ENCODE measurements around the gene GHDC.

The GHDC gene

DNA sequence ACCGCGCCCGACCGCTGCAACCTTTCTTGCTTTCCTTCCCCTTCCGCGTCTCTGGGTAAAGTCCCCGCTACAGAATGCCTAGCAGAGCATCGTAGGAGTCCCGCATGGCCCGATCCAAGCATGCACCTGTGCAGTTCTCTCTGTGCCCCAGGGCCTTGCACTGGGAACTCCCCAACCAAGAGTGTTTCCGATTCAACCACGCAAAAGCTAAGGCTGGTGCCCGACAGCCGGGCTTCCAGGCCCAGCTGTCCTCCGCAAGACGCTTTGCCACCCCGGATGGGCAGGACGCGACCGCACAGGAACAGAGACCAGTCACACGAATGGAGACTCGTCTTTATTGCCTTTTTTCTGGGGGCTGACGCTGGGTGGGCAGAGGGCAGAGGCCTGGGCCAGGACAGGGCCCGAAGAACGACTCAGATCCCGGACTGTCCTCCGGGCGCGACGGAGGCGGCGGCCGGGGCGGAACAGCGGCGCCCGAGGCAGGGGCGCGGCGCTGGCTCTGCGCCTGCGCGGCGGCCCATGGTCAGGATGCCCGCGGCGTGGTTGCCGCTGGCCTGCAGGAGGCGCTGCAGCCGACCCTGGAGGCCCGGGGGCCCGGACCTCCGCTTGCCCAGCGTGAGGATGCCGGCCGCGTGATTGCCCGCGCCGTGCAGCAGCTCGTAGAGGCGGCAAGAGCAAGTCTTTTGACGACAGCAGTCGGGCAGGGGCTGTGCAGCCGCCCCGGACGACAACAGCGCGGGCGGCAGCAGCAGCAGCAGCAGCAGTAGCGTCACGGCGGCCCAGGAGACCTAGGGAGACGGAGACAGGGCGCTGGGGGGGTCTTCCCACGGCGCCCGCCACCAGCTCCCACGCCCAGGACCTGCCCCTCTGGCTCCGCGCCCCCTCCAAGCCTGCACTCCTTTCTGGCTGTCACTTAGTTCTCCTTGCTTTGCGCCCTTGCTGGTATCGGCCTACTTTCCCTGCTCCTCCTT is 10.3 kb downstream of the GHDC start:
- no peaks in the 10 kb centered on the region for H3K36me3 ChIP-seq (ENCODE audit: control insufficient read depth in 2 of 2, insufficient read depth in 2 of 2, low read length in 2 of 2)
- H3K27ac ChIP-seq (ENCODE audit: low read depth in 2 of 2, low read length in 2 of 2) = peak overlapping the region; percentile 73 to 84
- H3K9ac ChIP-seq (ENCODE audit: low read depth in 1 of 2, low read length in 2 of 2) = peak overlapping the region; percentile 77 to 87
- H3K4me1 ChIP-seq (ENCODE audit: control insufficient read depth in 2 of 2, insufficient read depth in 2 of 2, low read length in 2 of 2) = peaks cover 23 to 33% of the 10 kb centered on the region in 2 donors
- H3K4me3 ChIP-seq (ENCODE audit: low read length in 2 of 2) = peak overlapping the region; percentile 77 to 80
- peaks cover 7 to 19% of the 10 kb centered on the region in 2 donors for H3K27me3 ChIP-seq (ENCODE audit: control insufficient read depth in 2 of 2, insufficient read depth in 2 of 2, low read length in 2 of 2)
- H3K9me3 ChIP-seq (ENCODE audit: control insufficient read depth in 2 of 2, low read length in 2 of 2) = no peaks in the 10 kb centered on the region

DNA sequence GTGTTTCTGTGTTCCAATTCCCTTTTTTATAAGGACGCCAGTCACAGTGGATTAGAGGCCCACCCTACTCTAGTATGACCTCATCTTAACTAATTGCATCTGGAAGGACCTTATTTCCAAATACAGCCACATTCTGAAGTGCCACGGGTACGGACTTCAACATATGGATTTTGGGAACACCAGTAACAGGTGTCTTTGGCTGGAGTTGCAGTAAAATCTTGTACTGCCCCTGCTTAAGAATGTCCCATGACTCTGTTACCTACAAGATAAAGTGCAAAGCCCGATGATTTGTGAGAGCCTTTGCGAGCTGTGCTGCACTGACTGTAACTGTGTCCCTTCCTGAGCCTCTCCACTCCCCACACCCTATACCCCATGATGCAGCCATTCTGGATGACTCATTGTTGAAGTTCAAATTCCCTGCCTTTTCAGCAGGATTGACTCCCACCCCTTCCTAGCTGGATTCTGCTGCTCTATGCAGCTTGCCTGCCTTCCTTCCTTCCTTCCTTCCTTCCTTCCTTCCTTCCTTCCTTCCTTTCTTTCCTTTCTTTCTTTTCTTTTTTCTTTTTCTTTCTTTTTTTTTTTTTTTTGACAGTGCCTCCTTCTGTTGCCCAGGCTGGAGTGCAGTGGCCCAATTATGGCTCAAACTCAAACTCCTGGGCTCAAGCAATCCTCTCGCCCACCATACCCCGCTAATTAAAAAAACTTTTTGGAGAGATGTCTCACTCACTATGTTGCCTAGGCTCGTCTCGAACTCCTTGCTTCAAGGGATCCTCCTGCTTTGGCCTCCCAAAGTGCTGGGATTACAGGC is 11.2 kb downstream of the GHDC start:
- H3K27ac ChIP-seq (ENCODE audit: low read depth in 2 of 2, low read length in 2 of 2) = peak overlapping the region; percentile 73 to 84
- no peaks in the 10 kb centered on the region for H3K36me3 ChIP-seq (ENCODE audit: control insufficient read depth in 2 of 2, insufficient read depth in 2 of 2, low read length in 2 of 2)
- peak overlapping the region; percentile 77 to 87 for H3K9ac ChIP-seq (ENCODE audit: low read depth in 1 of 2, low read length in 2 of 2)
- peak overlapping the region; percentile 77 to 80 for H3K4me3 ChIP-seq (ENCODE audit: low read length in 2 of 2)
- H3K9me3 ChIP-seq (ENCODE audit: control insufficient read depth in 2 of 2, low read length in 2 of 2) = no peaks in the 10 kb centered on the region
- peaks cover 7 to 19% of the 10 kb centered on the region in 2 donors for H3K27me3 ChIP-seq (ENCODE audit: control insufficient read depth in 2 of 2, insufficient read depth in 2 of 2, low read length in 2 of 2)
- H3K4me1 ChIP-seq (ENCODE audit: control insufficient read depth in 2 of 2, insufficient read depth in 2 of 2, low read length in 2 of 2) = peaks cover 23 to 33% of the 10 kb centered on the region in 2 donors

DNA sequence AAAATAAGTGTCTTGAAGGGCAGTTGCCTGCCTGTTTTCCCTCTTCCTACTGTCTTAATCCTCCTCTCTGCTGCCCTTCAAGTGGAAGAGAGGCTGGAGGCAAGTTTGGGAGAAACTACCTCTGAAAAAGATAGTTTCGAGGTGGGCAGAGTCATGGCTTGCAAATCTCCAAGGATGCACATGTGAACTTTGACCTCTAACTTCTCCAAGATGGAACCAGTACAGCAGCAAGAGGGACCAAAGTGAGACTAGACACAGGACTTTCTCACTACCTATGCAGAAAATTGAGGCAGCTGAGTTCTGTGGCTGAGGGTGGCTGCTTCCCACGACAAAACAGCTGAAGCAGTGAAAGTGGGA is 12.5 kb downstream of the GHDC start:
- peaks cover 23 to 33% of the 10 kb centered on the region in 2 donors for H3K4me1 ChIP-seq (ENCODE audit: control insufficient read depth in 2 of 2, insufficient read depth in 2 of 2, low read length in 2 of 2)
- no peaks in the 10 kb centered on the region for H3K36me3 ChIP-seq (ENCODE audit: control insufficient read depth in 2 of 2, insufficient read depth in 2 of 2, low read length in 2 of 2)

GRCh38 chr17:42180922-42181850 is 13.1 kb downstream of the GHDC start, which contains the start of gene KCNH4:
Gene KCNH4 (minus strand): TSS chr17:42181142. CDS start chr17:42180945, 197 bp downstream.
- Histone ChIP-seq H3K9ac (ENCODE audit: low read depth in 1 of 2, low read length in 2 of 2) (no peak within 1 kb of the TSS), H3K4me1 (ENCODE audit: control insufficient read depth in 2 of 2, insufficient read depth in 2 of 2, low read length in 2 of 2) (peaks cover 23 to 33% of the 10 kb centered on the region in 2 donors), H3K4me3 (ENCODE audit: low read length in 2 of 2) (peak within 1 kb of the TSS; percentile 6 to 26), H3K36me3 (ENCODE audit: control insufficient read depth in 2 of 2, insufficient read depth in 2 of 2, low read length in 2 of 2) (no peaks in the 10 kb centered on the region), H3K27ac (ENCODE audit: low read depth in 2 of 2, low read length in 2 of 2) (no peak within 1 kb of the TSS), H3K9me3 (ENCODE audit: control insufficient read depth in 2 of 2, low read length in 2 of 2) (no peaks in the 10 kb centered on the region), H3K27me3 (ENCODE audit: control insufficient read depth in 2 of 2, insufficient read depth in 2 of 2, low read length in 2 of 2) (peaks cover 7 to 19% of the 10 kb centered on the region in 2 donors)

More for the DNA sequence above, 12.5 kb downstream of the GHDC start:
- Histone ChIP-seq H3K9me3 (ENCODE audit: control insufficient read depth in 2 of 2, low read length in 2 of 2) (no peaks in the 10 kb centered on the region), H3K9ac (ENCODE audit: low read depth in 1 of 2, low read length in 2 of 2) (no peak overlapping the region), H3K27ac (ENCODE audit: low read depth in 2 of 2, low read length in 2 of 2) (no peak overlapping the region), H3K4me3 (ENCODE audit: low read length in 2 of 2) (no peak overlapping the region), H3K27me3 (ENCODE audit: control insufficient read depth in 2 of 2, insufficient read depth in 2 of 2, low read length in 2 of 2) (peaks cover 7 to 19% of the 10 kb centered on the region in 2 donors)

DNA sequence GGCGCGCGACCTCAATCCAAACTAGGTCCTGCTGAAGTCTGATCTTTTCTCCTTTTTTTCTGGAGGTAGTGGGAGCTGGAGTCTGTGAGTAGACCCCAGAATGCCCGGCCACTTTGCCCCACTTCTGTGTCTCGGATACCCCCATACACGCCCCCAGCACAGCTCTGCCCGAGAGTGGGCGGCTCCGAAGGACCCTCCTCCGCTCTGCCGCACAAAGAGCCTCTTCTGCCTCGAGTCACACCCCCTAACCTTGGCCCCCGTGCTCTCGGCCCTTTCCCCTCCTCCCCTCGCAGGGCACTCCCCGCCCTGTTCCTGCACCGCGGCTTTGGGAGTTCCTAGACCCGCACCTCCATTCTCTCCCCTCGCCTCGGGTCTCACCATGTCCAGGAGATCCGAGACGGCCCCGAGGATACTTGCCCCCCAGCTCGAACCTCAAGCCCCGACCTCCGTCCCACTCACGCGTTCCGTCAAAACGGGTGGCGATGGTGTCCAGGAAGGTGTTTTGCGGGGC is 13.8 kb downstream of the GHDC start:
- Histone ChIP-seq H3K9ac (ENCODE audit: low read depth in 1 of 2, low read length in 2 of 2) (no peak overlapping the region), H3K36me3 (ENCODE audit: control insufficient read depth in 2 of 2, insufficient read depth in 2 of 2, low read length in 2 of 2) (no peaks in the 10 kb centered on the region), H3K27ac (ENCODE audit: low read depth in 2 of 2, low read length in 2 of 2) (no peak overlapping the region), H3K4me1 (ENCODE audit: control insufficient read depth in 2 of 2, insufficient read depth in 2 of 2, low read length in 2 of 2) (peaks cover 23 to 33% of the 10 kb centered on the region in 2 donors), H3K4me3 (ENCODE audit: low read length in 2 of 2) (peak overlapping the region in 1 of 2 donors; percentile 26), H3K27me3 (ENCODE audit: control insufficient read depth in 2 of 2, insufficient read depth in 2 of 2, low read length in 2 of 2) (peaks cover 7 to 19% of the 10 kb centered on the region in 2 donors), H3K9me3 (ENCODE audit: control insufficient read depth in 2 of 2, low read length in 2 of 2) (no peaks in the 10 kb centered on the region)

- Histone ChIP-seq H3K9ac (ENCODE audit: low read depth in 1 of 2, low read length in 2 of 2) (no peak overlapping the region), H3K9me3 (ENCODE audit: control insufficient read depth in 2 of 2, low read length in 2 of 2) (no peaks in the 10 kb centered on the region), H3K36me3 (ENCODE audit: control insufficient read depth in 2 of 2, insufficient read depth in 2 of 2, low read length in 2 of 2) (no peaks in the 10 kb centered on the region), H3K4me3 (ENCODE audit: low read length in 2 of 2) (no peak overlapping the region), H3K27ac (ENCODE audit: low read depth in 2 of 2, low read length in 2 of 2) (no peak overlapping the region), H3K27me3 (ENCODE audit: control insufficient read depth in 2 of 2, insufficient read depth in 2 of 2, low read length in 2 of 2) (peaks cover 7 to 19% of the 10 kb centered on the region in 2 donors), H3K4me1 (ENCODE audit: control insufficient read depth in 2 of 2, insufficient read depth in 2 of 2, low read length in 2 of 2) (peaks cover 23 to 32% of the 10 kb centered on the region in 2 donors)
These were observed 14.3 kb downstream of the GHDC start for GRCh38 chr17:42179911-42180410.

- Histone ChIP-seq H3K27ac (ENCODE audit: low read depth in 2 of 2, low read length in 2 of 2) (no peak overlapping the region), H3K4me3 (ENCODE audit: low read length in 2 of 2) (no peak overlapping the region), H3K4me1 (ENCODE audit: control insufficient read depth in 2 of 2, insufficient read depth in 2 of 2, low read length in 2 of 2) (peaks cover 18 to 26% of the 10 kb centered on the region in 2 donors), H3K36me3 (ENCODE audit: control insufficient read depth in 2 of 2, insufficient read depth in 2 of 2, low read length in 2 of 2) (no peaks in the 10 kb centered on the region), H3K9me3 (ENCODE audit: control insufficient read depth in 2 of 2, low read length in 2 of 2) (no peaks in the 10 kb centered on the region), H3K27me3 (ENCODE audit: control insufficient read depth in 2 of 2, insufficient read depth in 2 of 2, low read length in 2 of 2) (peaks cover 7 to 19% of the 10 kb centered on the region in 2 donors), H3K9ac (ENCODE audit: low read depth in 1 of 2, low read length in 2 of 2) (no peak overlapping the region)
These were observed 15.0 kb downstream of the GHDC start for GRCh38 chr17:42179335-42179734.

DNA sequence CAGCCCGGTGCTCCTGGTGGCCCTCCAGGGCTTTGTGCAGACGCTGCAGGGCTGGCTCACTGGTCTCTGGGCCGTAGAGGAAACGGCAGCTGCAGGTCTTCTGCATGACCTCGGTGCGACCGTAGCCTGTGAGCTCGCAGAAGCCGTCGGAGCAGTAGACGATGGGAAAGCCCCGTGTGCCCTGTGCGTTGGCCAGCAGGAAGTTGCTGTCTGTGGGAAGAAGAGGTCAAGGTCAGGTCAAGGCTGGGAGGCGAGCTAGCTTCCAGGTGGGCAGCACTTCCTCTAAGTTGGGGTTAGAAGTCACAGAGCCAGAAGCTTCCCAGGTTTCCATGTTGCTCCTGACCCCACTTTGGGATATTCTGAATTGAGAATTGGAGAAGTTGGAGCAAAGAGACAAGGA is 15.5 kb downstream of the GHDC start:
- Histone ChIP-seq H3K27ac (ENCODE audit: low read depth in 2 of 2, low read length in 2 of 2) (no peak overlapping the region), H3K36me3 (ENCODE audit: control insufficient read depth in 2 of 2, insufficient read depth in 2 of 2, low read length in 2 of 2) (no peaks in the 10 kb centered on the region), H3K9me3 (ENCODE audit: control insufficient read depth in 2 of 2, low read length in 2 of 2) (no peaks in the 10 kb centered on the region), H3K4me3 (ENCODE audit: low read length in 2 of 2) (no peak overlapping the region), H3K4me1 (ENCODE audit: control insufficient read depth in 2 of 2, insufficient read depth in 2 of 2, low read length in 2 of 2) (peaks cover 14 to 23% of the 10 kb centered on the region in 2 donors), H3K9ac (ENCODE audit: low read depth in 1 of 2, low read length in 2 of 2) (no peak overlapping the region), H3K27me3 (ENCODE audit: control insufficient read depth in 2 of 2, insufficient read depth in 2 of 2, low read length in 2 of 2) (peaks cover 7 to 19% of the 10 kb centered on the region in 2 donors)

DNA sequence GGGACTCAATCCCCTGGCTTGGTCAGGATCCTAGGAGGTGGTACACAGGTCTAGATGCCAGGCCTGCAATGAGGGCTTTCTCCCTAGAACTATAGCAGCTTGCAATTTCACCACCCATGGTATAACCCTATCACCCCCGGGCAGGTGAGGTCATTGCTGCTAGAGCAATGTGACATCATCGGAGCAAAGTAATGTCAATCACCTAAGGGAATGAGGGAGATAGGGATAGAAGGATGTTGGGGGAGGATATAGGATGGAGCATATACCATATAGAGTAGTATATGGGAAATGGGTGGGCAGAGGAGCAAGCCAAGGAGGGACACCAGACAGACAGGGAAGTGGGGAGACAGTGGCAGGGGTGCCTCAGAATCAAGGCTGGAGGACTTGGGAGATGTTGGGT is 16.6 kb downstream of the GHDC start:
- Histone ChIP-seq H3K4me3 (ENCODE audit: low read length in 2 of 2) (no peak overlapping the region), H3K9me3 (ENCODE audit: control insufficient read depth in 2 of 2, low read length in 2 of 2) (no peaks in the 10 kb centered on the region), H3K27me3 (ENCODE audit: control insufficient read depth in 2 of 2, insufficient read depth in 2 of 2, low read length in 2 of 2) (peaks cover 7 to 19% of the 10 kb centered on the region in 2 donors), H3K9ac (ENCODE audit: low read depth in 1 of 2, low read length in 2 of 2) (no peak overlapping the region), H3K27ac (ENCODE audit: low read depth in 2 of 2, low read length in 2 of 2) (no peak overlapping the region), H3K4me1 (ENCODE audit: control insufficient read depth in 2 of 2, insufficient read depth in 2 of 2, low read length in 2 of 2) (peaks cover 3 to 12% of the 10 kb centered on the region in 2 donors), H3K36me3 (ENCODE audit: control insufficient read depth in 2 of 2, insufficient read depth in 2 of 2, low read length in 2 of 2) (no peaks in the 10 kb centered on the region)
